HG03103 (cell line): ENCODE measurements around the gene GAS5.
A peak's percentile ranks its signal among the peaks of the same experiment; 100 is the strongest.
"Not testable (repeated sequence)": the region's sequence is repeated elsewhere in the genome, so short reads cannot be mapped to it uniquely, and the experiment has no call there.

Experiments used
- ATAC-seq: cut with Tn5 transposase; IDR thresholded peaks from one replicate; pipeline ENCODE4 v1.9.1; 2021; ENCODE audit warnings: low read depth; ENCODE audit not compliant: unreplicated experiment

GAS5 gene

DNA sequence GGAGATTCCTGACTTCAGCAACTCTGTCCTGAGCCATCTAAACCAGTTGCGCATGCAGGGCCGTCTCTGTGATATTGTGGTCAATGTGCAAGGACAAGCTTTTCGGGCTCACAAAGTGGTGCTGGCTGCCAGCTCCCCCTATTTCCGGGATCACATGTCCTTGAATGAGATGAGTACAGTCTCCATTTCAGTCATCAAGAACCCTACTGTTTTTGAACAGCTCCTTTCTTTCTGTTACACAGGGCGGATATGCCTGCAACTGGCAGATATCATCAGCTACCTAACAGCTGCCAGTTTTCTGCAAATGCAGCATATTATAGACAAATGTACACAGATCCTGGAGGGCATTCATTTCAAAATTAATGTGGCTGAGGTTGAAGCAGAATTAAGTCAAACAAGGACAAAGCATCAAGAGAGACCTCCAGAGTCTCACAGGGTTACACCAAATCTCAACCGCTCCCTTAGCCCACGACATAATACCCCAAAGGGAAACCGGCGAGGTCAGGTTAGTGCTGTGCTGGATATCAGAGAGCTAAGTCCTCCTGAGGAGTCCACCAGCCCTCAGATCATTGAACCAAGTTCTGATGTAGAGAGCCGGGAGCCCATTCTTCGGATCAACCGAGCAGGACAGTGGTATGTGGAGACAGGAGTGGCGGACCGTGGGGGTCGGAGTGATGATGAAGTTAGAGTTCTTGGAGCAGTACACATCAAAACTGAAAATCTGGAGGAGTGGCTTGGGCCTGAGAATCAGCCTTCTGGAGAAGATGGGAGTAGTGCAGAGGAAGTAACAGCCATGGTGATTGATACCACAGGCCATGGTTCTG lies 2.7 kb upstream of the GAS5 start:
- ATAC-seq: no peak

DNA sequence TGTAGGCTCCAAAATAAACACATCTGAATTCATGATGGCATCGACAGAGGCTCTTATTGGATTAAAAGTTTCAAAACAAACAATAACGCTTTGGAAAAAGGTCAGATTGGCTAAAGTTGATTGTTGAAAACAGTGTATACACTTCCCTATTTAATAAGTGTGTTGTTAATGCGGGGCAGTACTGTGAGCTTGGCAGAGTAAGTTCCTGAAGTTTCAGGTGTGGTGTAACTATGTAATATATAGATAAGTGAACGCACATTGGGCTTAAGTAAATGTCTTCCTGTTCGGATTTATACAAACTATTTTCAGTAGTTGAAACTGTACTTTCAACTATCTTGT lies 1.2 kb upstream of the GAS5 start:
- no peak for ATAC-seq

DNA sequence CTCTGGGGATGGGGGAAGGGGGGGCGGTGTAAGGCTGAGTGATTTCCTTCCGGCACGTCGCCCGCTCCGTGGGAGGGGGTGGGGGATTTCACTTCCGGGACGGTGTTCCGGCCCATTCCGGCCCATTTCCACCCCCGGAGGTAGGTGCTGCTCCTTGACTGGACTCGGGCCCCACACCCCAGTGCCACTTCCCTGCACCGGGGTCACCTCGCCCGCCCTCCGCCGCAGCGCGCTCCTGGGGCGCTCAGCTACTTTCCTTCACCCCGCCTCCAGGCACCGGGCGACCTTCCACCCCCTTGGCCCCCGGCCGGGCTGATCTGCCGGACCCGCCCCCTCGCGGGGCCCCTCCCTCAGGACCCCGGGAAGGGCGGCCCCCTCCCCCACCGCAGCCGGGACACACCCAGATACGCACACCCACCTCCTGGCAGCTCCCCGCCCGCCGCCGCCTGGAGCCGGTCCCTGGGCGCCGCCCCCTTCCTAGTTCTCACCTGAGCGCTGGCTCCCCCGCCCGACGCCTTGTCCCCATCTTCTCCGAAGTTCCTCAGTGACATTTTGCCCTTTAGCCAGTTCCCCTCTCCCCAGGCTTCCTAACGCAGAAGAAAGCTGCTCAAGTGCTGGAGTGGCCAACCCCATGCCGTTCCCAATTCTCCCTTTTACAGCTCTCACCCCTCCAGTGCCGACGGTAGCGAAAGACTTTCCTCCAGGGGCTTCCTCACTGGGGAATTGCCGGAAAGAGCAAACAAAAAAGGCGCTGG lies 654 bp upstream of the GAS5 start, which contains the start of gene ZBTB37:
TSS of gene ZBTB37 (plus strand) at position 115 of the 755 bp plus-strand sequence. CDS start 1,846 bp downstream, outside the sequence.
- ATAC-seq: peak; percentile 40

DNA sequence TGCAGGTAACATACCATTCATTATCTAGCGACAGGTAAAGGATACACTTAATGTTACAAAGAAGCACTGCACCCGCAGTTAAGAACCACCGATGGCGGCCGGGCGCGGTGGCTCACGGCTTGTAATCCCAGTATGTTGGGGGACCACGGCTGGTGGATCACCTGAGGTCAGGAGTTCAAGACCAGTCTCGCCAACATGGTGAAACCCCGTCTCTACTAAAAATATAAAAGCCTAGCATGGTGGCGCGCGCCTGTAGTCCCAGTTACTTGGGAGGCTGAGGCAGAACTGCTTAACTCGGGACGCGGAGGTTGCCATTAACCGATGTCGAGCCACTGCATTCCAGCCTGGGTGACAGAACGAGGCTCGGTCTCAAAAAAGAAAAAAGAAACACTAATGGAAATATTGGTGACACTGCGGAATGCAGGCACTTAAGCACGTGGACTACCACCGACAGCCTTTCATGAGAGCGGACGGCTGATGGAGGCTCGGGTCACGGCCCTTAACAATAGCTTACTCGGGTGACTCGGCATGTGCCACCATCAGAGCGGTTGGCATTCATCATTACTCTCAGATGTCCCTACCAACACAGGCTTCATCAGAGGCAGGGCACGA lies 542 bp downstream of the GAS5 start:
- no peak for ATAC-seq

DNA sequence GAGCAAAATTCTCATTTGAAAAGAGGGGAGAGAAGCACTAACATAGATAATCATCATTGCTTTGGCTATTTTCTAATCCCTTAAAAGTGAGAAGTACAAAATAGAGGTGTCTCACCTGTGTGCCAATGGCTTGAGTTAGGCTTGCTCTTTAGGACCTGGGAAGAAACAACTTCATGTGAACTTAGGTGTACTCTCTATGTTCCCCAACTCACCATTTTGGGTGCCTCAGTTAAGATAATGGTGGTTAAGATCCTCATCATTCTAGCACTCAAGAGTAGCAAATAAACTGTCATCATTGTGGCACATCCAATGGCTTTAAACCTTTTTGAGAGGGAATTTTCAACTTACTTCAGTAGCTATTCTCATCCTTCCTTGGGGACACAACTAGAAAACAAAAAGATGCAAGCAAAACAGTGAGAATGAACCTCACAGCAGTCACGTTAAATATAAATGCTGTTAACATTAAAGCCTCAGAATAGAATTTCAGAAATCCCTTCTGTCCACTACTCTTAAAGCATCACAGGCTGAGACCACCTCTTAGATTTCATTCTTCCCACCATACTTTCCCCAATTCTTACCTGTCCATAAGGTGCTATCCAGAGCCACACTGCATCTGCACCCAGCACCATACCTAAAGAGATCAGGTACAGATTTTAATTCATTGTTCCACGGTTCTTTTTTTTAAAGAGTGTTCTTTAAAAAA lies 1.2 kb downstream of the GAS5 start:
- ATAC-seq: no peak

DNA sequence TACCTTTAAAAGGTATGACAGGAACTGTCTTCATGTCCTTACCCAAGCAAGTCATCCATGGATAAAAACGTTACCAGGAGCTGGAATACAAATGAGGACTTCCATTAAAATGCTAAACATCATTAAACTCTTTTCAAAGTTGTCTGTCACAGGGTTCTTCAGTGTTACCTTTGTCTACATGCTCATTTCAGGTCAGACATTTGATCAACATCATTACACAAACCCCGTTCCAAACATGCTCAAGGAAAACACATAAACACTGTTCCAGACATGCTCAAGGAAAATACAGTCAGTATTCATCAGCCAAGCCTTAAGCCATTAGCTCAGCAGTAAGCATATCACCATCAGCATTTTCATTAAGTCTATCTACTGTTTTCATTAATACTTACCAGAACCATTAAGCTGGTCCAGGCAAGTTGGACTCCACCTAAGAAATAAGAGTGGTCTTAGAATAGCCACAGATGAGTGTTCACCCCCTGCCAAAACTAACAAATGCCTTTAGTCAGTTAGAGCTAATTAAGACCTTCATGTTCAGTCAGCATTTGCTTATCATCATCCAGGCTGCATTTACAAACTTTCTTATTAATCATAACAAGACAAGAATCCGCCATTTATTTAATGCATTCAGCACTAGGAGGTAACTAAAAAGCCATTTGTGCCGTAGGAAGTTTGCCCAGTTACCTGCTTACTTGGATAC lies 2.2 kb downstream of the GAS5 start:
- ATAC-seq: no peak

DNA sequence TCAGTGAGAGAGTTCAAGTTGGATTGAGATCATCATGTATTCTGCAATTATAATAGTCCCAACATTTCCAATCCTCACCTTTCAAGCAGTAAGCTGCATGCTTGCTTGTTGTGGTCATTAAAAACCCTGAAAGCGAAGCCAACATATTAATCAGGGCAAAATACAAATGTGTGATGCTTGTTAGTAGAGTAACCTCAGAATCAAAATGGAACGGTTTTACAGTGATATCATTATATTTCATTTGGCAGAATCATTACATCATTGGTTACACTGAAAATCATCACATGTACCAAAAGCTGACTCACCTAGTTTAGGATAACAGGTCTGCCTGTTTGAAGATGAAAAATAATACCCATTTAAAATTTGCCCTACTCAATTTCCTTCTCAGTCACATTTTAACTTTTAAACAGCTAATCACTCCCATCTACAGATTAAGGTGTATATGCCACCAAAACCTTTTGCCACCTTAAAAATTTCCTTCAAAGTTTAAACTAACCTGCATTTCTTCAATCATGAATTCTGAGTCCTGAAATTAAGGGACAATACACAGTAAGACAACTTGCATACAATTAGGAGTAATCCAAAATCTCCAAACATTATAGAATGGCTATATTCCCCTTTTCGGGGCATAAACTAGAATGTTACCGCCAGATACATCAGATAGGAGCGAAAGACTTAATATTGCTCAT lies 3.5 kb downstream of the GAS5 start:
- ATAC-seq: no peak

DNA sequence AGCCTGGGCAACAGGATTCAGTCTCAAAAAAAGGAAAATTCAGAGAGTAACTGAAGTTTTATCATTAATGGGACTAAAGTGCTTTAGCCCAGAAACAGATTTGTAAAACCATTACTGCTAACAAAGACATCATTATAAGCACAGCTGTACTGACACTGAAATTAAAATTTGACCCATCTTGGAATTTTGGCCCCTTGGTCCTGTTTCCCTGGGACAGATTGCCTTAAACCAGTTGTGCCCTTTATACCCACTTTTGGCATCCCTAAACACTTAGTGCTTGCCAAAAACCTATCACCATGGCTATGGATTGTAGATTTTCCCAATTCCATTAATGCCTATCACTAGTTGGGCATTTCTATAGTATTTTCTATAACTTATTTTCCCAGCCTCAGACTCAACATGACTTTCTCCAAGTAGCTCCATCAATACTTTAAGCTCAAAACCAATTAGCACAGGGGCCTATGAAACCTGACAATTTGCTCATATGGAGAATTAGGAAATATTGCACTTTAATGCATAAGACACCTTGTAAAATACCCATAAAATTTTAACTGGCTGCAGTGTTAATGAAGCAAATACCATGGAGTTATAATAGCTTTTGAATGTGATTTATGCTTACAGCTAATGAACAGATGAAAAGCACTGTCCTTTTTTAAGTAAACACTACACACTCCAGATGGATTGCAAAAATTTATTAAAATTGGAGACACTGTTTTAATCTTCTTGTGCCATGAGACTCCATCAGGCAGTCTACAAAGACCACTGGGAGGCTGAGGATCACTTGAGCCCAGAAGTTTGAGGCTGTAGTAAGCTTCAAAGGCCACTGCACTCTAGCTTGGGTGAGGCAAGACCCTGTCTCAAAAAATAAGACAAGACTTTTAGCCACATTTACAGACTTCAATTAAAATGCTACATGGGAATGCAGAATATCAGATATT lies 4.3 kb downstream of the GAS5 start:
- no peak for ATAC-seq

DNA sequence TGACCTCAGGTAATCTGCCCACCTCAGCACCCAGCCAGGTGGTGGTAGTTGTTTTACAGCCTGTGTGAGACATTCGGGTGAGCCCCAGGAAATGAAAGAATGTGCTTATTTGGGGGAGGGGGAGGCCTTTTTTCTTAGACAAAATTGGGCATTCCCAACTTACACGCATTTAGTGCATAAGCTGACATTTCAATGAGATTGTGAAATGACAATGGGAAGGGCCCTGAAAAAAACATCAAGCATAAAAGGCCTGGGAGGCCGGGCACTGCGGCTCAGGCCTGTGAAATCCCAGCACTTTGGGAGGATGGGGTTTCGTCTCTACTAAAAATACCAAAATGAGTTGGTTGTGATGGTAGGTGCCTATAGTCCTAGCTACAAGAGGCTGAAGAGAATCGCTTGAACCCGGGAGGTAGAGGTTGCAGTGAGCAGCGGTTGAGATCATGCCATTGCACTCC lies 5.0 kb downstream of the GAS5 start:
- no peak for ATAC-seq

DNA sequence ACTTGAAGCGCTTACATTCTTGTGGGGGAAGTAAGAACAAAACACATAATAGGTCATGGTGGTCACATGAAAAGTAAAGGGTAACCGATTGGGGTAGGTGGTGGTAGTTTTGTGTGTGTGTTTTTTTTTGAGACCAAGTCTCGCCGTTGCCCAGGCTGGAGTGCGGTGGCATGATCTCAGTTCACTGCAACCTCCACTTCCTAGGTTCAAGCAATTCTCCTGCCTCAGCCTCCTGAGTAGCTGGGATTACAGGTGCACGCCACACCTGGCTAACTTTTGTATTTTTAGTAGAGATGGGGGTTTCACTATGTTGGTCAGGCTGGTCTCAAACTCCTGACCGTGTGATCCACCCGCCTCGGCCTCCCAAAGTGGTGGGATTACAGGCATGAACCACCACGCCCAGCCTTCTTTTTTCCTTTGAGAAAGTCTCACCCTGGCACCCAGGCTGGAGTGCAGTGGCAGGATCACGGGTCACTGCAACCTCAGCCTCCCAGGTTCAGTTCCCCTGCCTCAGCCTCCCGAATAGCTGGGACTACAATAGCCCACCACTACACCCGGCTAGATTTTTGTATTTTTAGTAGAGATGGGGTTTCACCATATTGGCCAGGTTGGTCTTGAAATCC lies 5.5 kb downstream of the GAS5 start:
- ATAC-seq: not testable (repeated sequence)

DNA sequence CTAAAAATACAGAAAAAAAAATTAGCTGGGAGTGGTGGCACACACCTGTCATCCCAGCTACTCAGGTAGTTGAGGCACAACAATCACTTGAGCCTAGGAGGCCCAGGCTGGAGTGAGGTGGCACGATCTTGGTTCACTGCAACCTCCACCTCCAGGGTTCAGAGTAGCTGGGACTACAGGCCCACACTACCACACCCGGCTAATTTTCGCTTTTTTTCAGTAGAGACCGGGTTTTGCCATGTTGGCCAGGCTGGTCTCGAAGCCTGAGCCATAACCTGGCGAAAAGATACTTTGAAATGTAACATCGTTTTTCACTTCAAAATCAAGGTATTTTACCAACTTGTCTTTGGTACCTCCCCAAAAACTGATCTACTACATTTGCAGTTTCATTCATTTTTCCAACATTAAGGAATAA lies 6.1 kb downstream of the GAS5 start:
- ATAC-seq: no peak

DNA sequence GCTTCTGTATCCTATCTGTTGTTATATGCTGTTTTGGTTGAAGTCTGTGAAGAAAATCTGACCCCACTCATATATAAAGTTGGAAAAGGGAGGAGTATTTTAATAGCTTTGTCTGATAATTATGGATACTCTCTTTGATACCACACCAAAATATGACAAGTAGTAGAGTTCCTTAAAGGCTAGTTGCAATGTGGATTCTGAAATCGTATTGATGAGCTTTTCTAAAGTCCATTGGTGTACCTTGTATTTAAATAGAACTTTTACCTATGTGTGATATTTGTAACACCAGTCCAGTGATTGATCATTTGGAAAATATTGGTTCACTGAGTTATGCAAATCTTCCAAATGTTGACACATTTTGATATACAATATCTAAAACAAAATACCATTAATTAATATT lies 7.7 kb downstream of the GAS5 start:
- no peak for ATAC-seq

DNA sequence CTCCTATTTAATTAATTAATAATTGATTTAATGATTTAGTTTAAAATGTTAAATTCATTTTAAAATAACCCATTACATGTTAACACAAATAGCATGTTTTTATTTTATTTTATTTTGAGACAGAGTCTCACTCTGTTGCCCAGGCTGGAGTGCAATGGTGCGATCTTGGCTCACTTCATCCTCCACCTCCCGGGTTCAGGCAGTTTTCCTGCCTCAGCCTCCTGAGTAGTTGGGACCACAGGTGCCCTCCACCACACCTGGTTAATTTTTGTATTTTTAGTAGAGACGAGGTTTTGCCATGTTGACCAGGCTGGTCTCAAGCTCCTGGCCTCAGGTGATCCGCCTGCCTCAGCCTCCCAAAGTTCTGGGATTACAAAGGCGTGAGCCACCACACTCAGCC lies 8.2 kb downstream of the GAS5 start:
- not testable (repeated sequence) for ATAC-seq

DNA sequence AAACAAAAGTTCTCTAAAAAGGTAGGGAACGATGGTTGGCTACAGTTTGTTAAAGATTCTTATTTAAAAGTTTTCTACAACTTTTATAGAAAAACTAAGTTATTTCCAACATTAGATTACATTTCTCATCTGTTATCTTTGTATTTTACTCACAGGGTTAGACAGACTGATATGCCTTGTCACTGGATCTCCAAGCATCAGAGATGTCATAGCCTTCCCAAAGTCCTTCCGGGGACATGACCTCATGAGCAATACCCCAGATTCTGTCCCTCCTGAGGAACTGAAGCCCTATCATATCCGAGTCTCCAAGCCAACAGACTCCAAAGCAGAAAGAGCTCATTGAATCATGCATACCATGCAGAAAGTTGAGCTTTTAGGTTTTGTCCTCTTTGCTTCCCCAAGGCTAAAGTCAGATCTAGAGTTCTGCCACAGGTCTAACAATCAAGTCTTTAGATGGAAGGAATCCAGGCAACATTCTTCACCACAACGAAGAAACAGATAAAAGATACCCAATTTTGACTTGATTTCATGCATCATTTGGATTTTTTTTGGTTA lies 10.3 kb downstream of the GAS5 start:
- no peak for ATAC-seq

DNA sequence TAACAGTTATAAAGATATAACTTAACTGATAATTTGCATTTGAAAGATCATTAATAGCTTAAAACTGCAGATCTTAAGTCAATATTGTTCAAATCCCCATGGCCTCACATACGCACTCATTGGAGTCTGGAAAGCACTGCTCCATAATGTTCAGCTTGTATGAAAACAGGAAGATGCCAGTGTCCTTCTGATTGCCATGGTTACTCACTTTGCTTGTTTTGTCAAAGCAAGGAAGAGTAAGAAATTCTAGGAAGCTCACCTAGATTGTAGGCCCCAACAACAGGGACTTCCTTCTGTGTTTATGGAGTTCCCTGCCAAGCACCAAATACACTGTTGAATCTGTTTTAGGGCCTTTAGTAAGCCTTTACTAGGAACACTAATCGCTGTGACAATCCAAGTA lies 10.9 kb downstream of the GAS5 start:
- ATAC-seq: no peak

DNA sequence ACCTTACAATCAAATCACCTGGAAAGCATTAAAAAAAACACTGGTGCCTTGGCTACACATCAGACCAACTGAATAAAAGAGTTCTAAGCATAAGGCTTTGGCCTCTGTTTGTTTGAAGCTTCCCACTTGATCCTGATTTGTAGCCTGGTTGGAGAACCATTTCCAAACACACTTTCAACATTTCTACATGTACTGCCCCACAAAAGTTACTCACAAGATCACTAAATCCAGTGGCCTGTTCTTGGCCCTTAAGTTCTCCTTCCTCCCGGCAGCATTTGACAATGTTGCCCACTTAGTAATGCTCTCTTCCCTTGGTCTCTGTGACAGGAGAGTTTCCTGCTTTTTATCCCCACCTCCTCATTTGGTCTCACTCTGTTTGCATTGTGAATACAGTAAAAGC lies 11.8 kb downstream of the GAS5 start:
- no peak for ATAC-seq

DNA sequence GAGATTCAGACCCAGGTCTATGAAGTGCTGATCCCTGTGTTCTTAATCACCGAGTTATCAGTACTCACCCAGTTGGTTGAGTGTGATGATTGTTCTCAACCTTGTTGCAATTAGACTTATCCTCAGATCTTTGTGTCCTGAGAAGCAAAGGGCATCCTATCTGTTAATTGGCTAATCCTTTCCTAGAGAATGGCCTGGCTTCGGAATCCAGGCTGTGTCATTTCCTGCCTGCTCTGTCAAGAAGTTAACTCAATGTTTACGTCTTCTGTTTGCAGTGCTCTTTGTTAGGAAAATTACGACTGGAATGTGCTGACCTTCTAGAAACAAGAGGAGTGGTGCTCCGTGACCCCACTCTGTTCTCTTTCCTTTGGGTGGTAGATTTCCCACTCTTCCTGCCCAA lies 14.7 kb downstream of the GAS5 start:
- ATAC-seq: no peak

DNA sequence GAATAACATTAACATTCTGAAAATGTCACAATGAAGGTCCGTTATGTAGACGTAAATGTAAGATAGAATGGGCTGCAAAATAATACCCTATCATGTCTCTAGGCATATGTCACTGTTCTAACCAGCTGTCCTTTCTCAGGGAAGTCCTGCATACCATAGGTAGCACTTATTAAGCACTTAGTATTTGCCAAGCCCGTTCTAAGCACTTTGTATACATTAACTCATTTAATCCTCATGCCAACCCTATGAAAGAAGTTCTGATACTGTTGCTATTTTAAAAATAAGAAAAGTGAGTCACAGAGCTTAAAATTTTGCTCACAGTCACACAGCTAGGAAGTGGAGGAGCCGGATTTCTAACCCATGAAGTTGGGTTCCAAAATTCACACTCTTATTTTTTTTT lies 15.7 kb downstream of the GAS5 start:
- no peak for ATAC-seq
